K562 (cell line): ENCODE results near the gene PPP4C. TPM values are rescaled to one million over a fixed set of nuclear protein-coding genes. Genes with fewer than 3 reads are reported as not detected.

Experiments used
- ATF4 ChIP-seq: fragments of 450-650 bp; formaldehyde crosslinking; IDR thresholded peaks from 2 replicates; pipeline ENCODE4 v1.4.0; 2022; ENCODE audit warnings: mild to moderate bottlenecking, moderate library complexity
- ETV6 ChIP-seq, 3 experiments: fragments of 150-350 bp in 1 of 3; sonication (generic) in 1 of 3; formaldehyde crosslinking in 1 of 3; IDR thresholded peaks; 2 replicates each; pipeline versions ENCODE4 v1.6.1 to v1.8.0; 2014 to 2022; ENCODE audit warnings: borderline replicate concordance in 2 of 3, low read depth in 2 of 3, antibody characterized with exemption in 1 of 3, low read length in 1 of 3, mild to moderate bottlenecking in 1 of 3, missing genetic modification reagents in 1 of 3
- GMEB1 ChIP-seq: fragments of 250-450 bp; sonication (Bioruptor Pico); IDR thresholded peaks from 2 replicates; pipeline ENCODE4 v1.4.0; 2020; ENCODE audit warnings: mild to moderate bottlenecking
- MECOM ChIP-seq: fragments of 250-450 bp; sonication (Bioruptor Pico); IDR thresholded peaks from 2 replicates; pipeline ENCODE4 v1.8.0; 2022; ENCODE audit warnings: inconsistent platforms
- MIER1 ChIP-seq: fragments of 450-650 bp; IDR thresholded peaks from 2 replicates; pipeline ENCODE4 v1.6.1; 2016; ENCODE audit warnings: antibody characterized with exemption, mild to moderate bottlenecking, low read depth
- NKRF ChIP-seq: fragments of 450-650 bp; IDR thresholded peaks from 2 replicates; pipeline ENCODE4 v1.6.1; 2016; ENCODE audit warnings: borderline replicate concordance
- PHF21A ChIP-seq: fragments of 450-650 bp; IDR thresholded peaks from 2 replicates; pipeline ENCODE4 v1.6.1; 2017; ENCODE audit warnings: low read depth, borderline replicate concordance
- PREB ChIP-seq: sonication (generic); formaldehyde crosslinking; IDR thresholded peaks from 2 replicates; pipeline ENCODE4 v1.8.1; 2023; ENCODE audit warnings: mild to moderate bottlenecking, missing genetic modification reagents
- RBM15 ChIP-seq: fragments of 200-400 bp; formaldehyde crosslinking; IDR thresholded peaks from 2 replicates; pipeline ENCODE4 v1.6.1; 2018; ENCODE audit warnings: mild to moderate bottlenecking, low read length, moderate library complexity; ENCODE audit not compliant: insufficient read depth
- SPI1 ChIP-seq: IDR thresholded peaks from 2 replicates; pipeline ENCODE4 v1.6.1; 2011; ENCODE audit warnings: low read depth, low read length, control low read depth, borderline replicate concordance
- SRSF9 ChIP-seq: fragments of 200-400 bp; formaldehyde crosslinking; IDR thresholded peaks from 2 replicates; pipeline ENCODE4 v1.6.1; 2017; ENCODE audit warnings: low read depth, low read length, borderline replicate concordance
- TARDBP ChIP-seq: fragments of 450-650 bp; IDR thresholded peaks from 2 replicates; pipeline ENCODE4 v1.6.1; 2016
- TFAP4 ChIP-seq: sonication (generic); formaldehyde crosslinking; IDR thresholded peaks from 2 replicates; pipeline ENCODE4 v1.8.0; 2022; ENCODE audit warnings: missing genetic modification reagents, mild to moderate bottlenecking, moderate library complexity, borderline replicate concordance
- THRAP3 ChIP-seq: fragments of 450-650 bp; IDR thresholded peaks from 2 replicates; pipeline ENCODE4 v1.6.1; 2016; ENCODE audit warnings: mild to moderate bottlenecking, inconsistent platforms, borderline replicate concordance
- ZBTB9 ChIP-seq: fragments of 450-650 bp; formaldehyde crosslinking; IDR thresholded peaks from 2 replicates; pipeline ENCODE4 v1.4.0; 2020; ENCODE audit warnings: mild to moderate bottlenecking, moderate library complexity
- polyA plus RNA-seq, 8 experiments: library from polyadenylated mRNA; depleted of rRNA in 4 of 8; stranded (reverse) in 5 of 8; unstranded in 3 of 8; fragments of >200 nt; fragmentation: Nextera tagmentation in 2 of 8; fragmentation: Illumina TruSeq in 1 of 8; extraction: Ambion mirVana in 2 of 8; extraction: Trizol in 1 of 8; gene quantifications; 2 replicates each; pipeline versions ENCODE4 v1.2.1 to v1.2.3, GENCODE V29; 2011 to 2014; ENCODE audit warnings: inconsistent platforms in 1 of 8, missing spikeins in 1 of 8
- total RNA-seq, 7 experiments: library from RNA; depleted of rRNA in 6 of 7; stranded (reverse); fragments of >200 nt in 6 of 7; fragmentation: Illumina TruSeq in 2 of 7; extraction: Trizol in 2 of 7; gene quantifications; 2 replicates each; pipeline versions ENCODE4 v1.2.1 to v1.2.3, GENCODE V29; 2011 to 2021; ENCODE audit warnings: low replicate concordance in 1 of 7

The PPP4C gene
- total and polyA plus RNA-seq, 9 of the 15 experiments (the other 6 are each of a cell fraction or from before 2014, with no cell fraction given), result 3.5 to 183 (median 131) TPM

GRCh38 chr16:30091474-30092372, 15.9 kb downstream of the PPP4C start, which contains the start of gene TBX6 (continued):
- TF ChIP-seq PREB (CRISPR knock-in tag) (no peak), NKRF (no peak), TFAP4 (CRISPR knock-in tag) (peak; percentile 45), MECOM (CRISPR knock-in tag) (no peak), THRAP3 (no peak), ATF4 (CRISPR knock-in tag) (peak; percentile 63; the same call in 1 of the 2 replicates), GMEB1 (CRISPR knock-in tag) (peak; percentile 81), ETV6 (IDR thresholded peaks at IDR 0.05; ENCODE audit: borderline replicate concordance in 1 of 2, low read depth in 2 of 2, low read length in 1 of 2) (no peak; a peak in 1 of 4 replicates), ETV6 (CRISPR knock-in tag; IDR thresholded peaks at IDR 0.05; ENCODE audit: borderline replicate concordance) (no peak), ZBTB9 (CRISPR knock-in tag) (peak; percentile 89), SPI1 (no peak), MIER1 (no peak; the same call in 1 of the 2 replicates), TARDBP (no peak), RBM15 (no peak), PHF21A (peak; percentile 70), SRSF9 (no peak)
